ENCODE data around the gene MAGI1. TPM values are rescaled to one million over a fixed set of nuclear protein-coding genes. Genes with fewer than 3 reads are reported as not detected.

The MAGI1 gene
- polyA plus RNA-seq, 3 donors = not detected

DNA sequence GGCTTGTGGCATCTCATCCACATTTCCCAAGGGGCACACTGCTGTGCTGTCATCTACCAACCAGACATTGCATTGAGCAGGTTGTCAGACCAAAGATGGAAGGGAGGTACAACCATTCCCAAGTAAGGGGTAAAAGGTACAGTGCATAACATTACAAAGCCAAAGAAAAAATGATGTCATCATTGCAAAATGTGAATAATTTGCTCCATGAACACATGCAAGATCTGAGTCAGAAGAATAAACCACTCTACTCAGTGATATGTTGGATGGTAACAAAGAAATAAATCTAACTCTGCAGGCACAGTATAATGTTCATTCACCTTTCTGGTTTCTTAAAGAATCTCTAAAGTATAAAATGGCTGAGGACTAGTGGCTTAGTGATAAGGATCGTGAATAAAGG, 202.7 kb downstream of the MAGI1 start:
- no peak for DNase-seq
- Histone ChIP-seq H3K36me3 (replicated peaks in 1 of 2; ENCODE audit: control insufficient read depth in 1 of 2, insufficient read depth in 2 of 2, low read length in 2 of 2) (no peaks in the 10 kb centered on the region), H3K4me3 (replicated peaks in 1 of 3; ENCODE audit: low read depth in 2 of 3, low read length in 3 of 3) (no peak overlapping the region), H4K20me1 (ENCODE audit: insufficient read depth, low read length) (no peaks in the 10 kb centered on the region), H3K79me2 (ENCODE audit: insufficient read depth, low read length) (no peaks in the 10 kb centered on the region), H3K4me2 (replicated peaks; ENCODE audit: extremely low read depth, low read length, poor library complexity, severe bottlenecking) (no peak overlapping the region), H3K9ac (ENCODE audit: insufficient read depth, low read length, poor library complexity, severe bottlenecking) (no peak overlapping the region), H3K27me3 (ENCODE audit: control insufficient read depth in 2 of 2, insufficient read depth in 2 of 2, low read length in 2 of 2) (no peaks in the 10 kb centered on the region), H3K4me1 (ENCODE audit: control insufficient read depth in 1 of 2, insufficient read depth in 2 of 2, low read length in 2 of 2) (no peaks in the 10 kb centered on the region), H3K9me3 (replicated peaks in 1 of 2; ENCODE audit: control insufficient read depth in 1 of 2, insufficient read depth in 1 of 2, low read length in 2 of 2) (no peaks in the 10 kb centered on the region), H2AFZ (ENCODE audit: insufficient read depth, low read depth, low read length, poor library complexity, severe bottlenecking) (no peak overlapping the region), H3K27ac (ENCODE audit: low read depth in 1 of 2, low read length in 2 of 2) (no peak overlapping the region)
- Mint-ChIP-seq H3K27me3 (ENCODE audit: low read depth in 3 of 3) (peaks cover 0 to 2% (median 0%) of the 10 kb centered on the region in 3 donors), H3K4me3 (no peak overlapping the region), H3K27ac (no peak overlapping the region), H3K9me3 (peaks cover 0 to 3% (median 0%) of the 10 kb centered on the region in 7 donors), H3K4me1 (peaks cover 2% of the 10 kb centered on the region), H3K36me3 (no peaks in the 10 kb centered on the region)
- intact Hi-C loops (cut with micrococcal nuclease) = no loop called here
- WGBS (ENCODE audit: insufficient coverage) = 100% methylated on average over 1 of the region's 1 CpG
- TF ChIP-seq, protein P1, sequence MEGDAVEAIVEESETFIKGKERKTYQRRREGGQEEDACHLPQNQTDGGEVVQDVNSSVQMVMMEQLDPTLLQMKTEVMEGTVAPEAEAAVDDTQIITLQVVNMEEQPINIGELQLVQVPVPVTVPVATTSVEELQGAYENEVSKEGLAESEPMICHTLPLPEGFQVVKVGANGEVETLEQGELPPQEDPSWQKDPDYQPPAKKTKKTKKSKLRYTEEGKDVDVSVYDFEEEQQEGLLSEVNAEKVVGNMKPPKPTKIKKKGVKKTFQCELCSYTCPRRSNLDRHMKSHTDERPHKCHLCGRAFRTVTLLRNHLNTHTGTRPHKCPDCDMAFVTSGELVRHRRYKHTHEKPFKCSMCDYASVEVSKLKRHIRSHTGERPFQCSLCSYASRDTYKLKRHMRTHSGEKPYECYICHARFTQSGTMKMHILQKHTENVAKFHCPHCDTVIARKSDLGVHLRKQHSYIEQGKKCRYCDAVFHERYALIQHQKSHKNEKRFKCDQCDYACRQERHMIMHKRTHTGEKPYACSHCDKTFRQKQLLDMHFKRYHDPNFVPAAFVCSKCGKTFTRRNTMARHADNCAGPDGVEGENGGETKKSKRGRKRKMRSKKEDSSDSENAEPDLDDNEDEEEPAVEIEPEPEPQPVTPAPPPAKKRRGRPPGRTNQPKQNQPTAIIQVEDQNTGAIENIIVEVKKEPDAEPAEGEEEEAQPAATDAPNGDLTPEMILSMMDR (IDR thresholded peaks at IDR 0.05) = no peak

GRCh38 chr3:65833761-65834505, 204.8 kb downstream of the MAGI1 start:
- H3K4me3 ChIP-seq (replicated peaks in 1 of 3; ENCODE audit: low read depth in 2 of 3, low read length in 3 of 3) = no peak overlapping the region
- H3K9me3 Mint-ChIP-seq = peaks cover 0 to 3% (median 0%) of the 10 kb centered on the region in 7 donors
- intact Hi-C loops (cut with micrococcal nuclease) = no loop called here
- H3K27me3 Mint-ChIP-seq (ENCODE audit: low read depth in 3 of 3) = peaks cover 0 to 2% (median 0%) of the 10 kb centered on the region in 3 donors
- H3K4me3 Mint-ChIP-seq = no peak overlapping the region
- WGBS (ENCODE audit: insufficient coverage) = 83% methylated on average over 1 of the region's 2 CpGs
- H4K20me1 ChIP-seq (ENCODE audit: insufficient read depth, low read length) = no peaks in the 10 kb centered on the region
- no peaks in the 10 kb centered on the region for H3K4me1 ChIP-seq (ENCODE audit: control insufficient read depth in 1 of 2, insufficient read depth in 2 of 2, low read length in 2 of 2)
- H3K9ac ChIP-seq (ENCODE audit: insufficient read depth, low read length, poor library complexity, severe bottlenecking) = no peak overlapping the region
- no peak overlapping the region for H3K27ac ChIP-seq (ENCODE audit: low read depth in 1 of 2, low read length in 2 of 2)
- no peak overlapping the region for H3K27ac Mint-ChIP-seq
- no peak overlapping the region for H2AFZ ChIP-seq (ENCODE audit: insufficient read depth, low read depth, low read length, poor library complexity, severe bottlenecking)
- H3K4me2 ChIP-seq (replicated peaks; ENCODE audit: extremely low read depth, low read length, poor library complexity, severe bottlenecking) = no peak overlapping the region
- no peak for DNase-seq
- peaks cover 2% of the 10 kb centered on the region for H3K4me1 Mint-ChIP-seq
- no peaks in the 10 kb centered on the region for H3K79me2 ChIP-seq (ENCODE audit: insufficient read depth, low read length)
- no peaks in the 10 kb centered on the region for H3K27me3 ChIP-seq (ENCODE audit: control insufficient read depth in 2 of 2, insufficient read depth in 2 of 2, low read length in 2 of 2)
- H3K36me3 ChIP-seq (replicated peaks in 1 of 2; ENCODE audit: control insufficient read depth in 1 of 2, insufficient read depth in 2 of 2, low read length in 2 of 2) = no peaks in the 10 kb centered on the region
- H3K36me3 Mint-ChIP-seq = no peaks in the 10 kb centered on the region
- TF ChIP-seq, protein P1 (IDR thresholded peaks at IDR 0.05) = no peak
- H3K9me3 ChIP-seq (replicated peaks in 1 of 2; ENCODE audit: control insufficient read depth in 1 of 2, insufficient read depth in 1 of 2, low read length in 2 of 2) = no peaks in the 10 kb centered on the region

Data from CD14-positive monocyte (primary cell).